Stomach (tissue), 4 donors: ENCODE data around the gene PTPRE.

Experiments
- EP300 ChIP-seq: sonication (generic); formaldehyde crosslinking; IDR thresholded peaks from one replicate; pipeline ENCODE4 v1.6.1; 2017; ENCODE audit warnings: antibody characterized with exemption
- POLR2A ChIP-seq, 4 donors: fragments of 450-650 bp; IDR thresholded peaks; one replicate each; pipeline ENCODE4 v1.6.1; 2016; ENCODE audit warnings: antibody characterized with exemption in 4 of 4, control low read depth in 2 of 4, mild to moderate bottlenecking in 1 of 4, moderate library complexity in 1 of 4
- POLR2AphosphoS5 ChIP-seq, 3 donors: sonication (generic); formaldehyde crosslinking; IDR thresholded peaks; one replicate each; pipeline ENCODE4 v1.6.1; 2016; ENCODE audit warnings: antibody characterized with exemption in 3 of 3
- TF ChIP-seq, protein P1 (sequence below), 7 experiments: fragments of 450-650 bp in 4 of 7; fragments of 200-600 bp in 3 of 7; sonication (generic) in 3 of 7; IDR thresholded peaks; one replicate each; pipeline ENCODE4 v1.5.1; 2016 to 2019; ENCODE audit warnings: antibody characterized with exemption in 7 of 7, control low read depth in 2 of 7, mild to moderate bottlenecking in 1 of 7

DNA sequence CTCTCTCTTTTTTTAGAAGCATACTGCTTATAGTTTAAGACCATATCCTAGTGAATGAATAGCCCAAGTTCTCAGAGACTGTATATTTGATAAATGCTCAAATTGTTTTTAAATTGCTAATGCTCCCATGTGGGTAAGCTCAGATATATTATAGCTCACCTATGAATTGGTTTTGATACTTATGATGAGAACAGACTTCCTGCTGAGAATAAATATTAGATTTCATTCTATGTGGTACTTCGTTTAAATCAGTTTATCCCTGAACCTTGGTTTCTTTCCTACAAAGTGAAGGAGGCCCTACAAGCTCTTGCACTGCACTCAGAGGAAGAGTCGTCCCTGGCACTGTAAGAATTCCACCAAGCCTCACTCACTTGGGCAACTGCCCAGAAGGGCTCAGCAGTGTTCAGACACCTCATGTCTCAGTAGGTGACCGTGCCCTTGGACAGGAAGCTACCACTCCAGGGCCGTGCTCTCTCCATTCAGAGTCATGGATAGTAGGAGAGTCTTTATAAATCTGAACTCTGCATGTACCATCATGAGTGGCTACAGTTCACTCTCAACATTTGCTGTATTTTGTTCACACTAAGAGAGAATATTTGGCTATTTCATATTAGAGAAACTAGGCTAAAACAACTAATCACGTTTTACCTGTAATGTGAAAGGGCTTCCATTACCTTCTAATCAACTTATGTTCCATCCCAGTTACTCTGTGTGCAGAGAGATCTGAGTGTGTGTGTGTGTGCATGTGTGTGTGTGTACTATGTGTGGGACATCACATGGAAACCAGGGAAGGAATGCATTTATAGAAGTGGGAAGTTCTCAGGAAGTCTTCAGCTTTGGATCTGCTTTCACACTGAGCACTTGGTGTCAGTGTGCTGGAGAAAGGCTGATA, 93.8 kb downstream of the PTPRE start:
- TF ChIP-seq EP300, result no peak
- no peak for TF ChIP-seq POLR2A (IDR thresholded peaks at IDR 0.05)
- TF ChIP-seq, protein P1, sequence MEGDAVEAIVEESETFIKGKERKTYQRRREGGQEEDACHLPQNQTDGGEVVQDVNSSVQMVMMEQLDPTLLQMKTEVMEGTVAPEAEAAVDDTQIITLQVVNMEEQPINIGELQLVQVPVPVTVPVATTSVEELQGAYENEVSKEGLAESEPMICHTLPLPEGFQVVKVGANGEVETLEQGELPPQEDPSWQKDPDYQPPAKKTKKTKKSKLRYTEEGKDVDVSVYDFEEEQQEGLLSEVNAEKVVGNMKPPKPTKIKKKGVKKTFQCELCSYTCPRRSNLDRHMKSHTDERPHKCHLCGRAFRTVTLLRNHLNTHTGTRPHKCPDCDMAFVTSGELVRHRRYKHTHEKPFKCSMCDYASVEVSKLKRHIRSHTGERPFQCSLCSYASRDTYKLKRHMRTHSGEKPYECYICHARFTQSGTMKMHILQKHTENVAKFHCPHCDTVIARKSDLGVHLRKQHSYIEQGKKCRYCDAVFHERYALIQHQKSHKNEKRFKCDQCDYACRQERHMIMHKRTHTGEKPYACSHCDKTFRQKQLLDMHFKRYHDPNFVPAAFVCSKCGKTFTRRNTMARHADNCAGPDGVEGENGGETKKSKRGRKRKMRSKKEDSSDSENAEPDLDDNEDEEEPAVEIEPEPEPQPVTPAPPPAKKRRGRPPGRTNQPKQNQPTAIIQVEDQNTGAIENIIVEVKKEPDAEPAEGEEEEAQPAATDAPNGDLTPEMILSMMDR (IDR thresholded peaks at IDR 0.05), result no peak
- no peak for TF ChIP-seq POLR2AphosphoS5 (IDR thresholded peaks at IDR 0.05)
